ENCODE measurements around the gene RPL37A. TPM values are rescaled to one million over a fixed set of nuclear protein-coding genes. Genes with fewer than 3 reads are reported as not detected.

Gene RPL37A
- polyA plus RNA-seq, 10 donors, result 3,728 to 4,962 (median 4,180) TPM

DNA sequence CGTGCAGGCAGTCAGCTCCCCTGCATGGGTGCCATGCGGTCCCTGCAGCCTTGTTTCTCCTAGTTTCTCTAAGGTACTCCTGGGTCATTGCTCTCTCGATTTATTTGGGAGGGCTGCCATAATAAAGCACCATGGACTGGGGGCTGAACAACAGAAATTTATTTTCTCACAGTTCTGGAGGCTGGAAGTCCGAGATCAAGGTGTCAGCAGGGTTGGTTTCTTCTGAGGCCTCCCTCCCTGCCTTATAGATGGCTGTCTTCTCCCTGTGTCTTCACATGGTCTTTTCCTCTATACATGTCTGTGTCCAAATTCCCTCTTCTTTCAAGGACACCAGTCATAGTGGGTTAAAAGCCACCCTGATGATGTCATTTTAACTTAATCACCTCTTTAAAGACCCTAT lies 40.5 kb downstream of the RPL37A start:
- no peak for DNase-seq

GRCh38 chr2:216539791-216540241 lies 41.2 kb downstream of the RPL37A start:
- no peak for DNase-seq

- no peak for DNase-seq
Observed at GRCh38 chr2:216540920-216541319, 42.3 kb downstream of the RPL37A start.

- DNase-seq, result no peak
Observed at GRCh38 chr2:216541505-216541904, 42.9 kb downstream of the RPL37A start.

DNA sequence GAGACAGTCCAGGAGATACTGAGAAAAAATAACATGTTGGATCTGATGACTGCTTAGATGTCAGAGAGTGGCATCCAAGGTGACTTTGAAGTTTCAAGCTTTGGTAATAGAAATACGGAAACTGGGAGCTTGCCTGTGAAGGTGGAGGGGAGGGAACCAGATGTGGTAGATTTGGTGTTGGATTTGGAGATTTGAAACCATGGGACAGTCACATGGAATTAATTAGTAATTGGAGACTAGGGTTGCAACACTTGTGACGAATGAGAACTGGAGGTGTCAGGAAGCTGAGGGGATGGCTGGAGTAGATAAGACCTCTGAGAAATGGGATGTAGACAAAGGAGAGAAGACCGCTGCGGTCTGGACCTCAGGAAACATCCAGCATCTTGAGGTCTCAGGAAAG lies 46.7 kb downstream of the RPL37A start:
- DNase-seq, result no peak

DNA sequence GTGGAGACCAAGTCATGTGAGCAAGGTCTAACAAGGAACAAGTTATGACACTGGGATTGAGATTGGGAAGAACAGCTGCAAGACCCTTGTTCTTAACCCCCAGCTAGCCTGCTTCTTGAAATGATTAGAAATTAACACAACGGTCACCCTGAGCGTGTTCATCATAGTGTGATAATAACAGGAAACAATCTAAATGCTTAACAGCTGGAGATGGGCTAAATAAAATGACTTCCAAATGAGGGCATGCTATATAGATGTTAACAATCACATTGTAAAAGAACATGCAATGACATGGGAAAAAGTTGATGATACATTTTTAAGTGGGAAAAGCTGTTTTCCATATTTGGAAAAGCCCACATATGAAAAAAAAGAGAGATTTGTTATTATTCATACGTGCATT lies 47.6 kb downstream of the RPL37A start:
- DNase-seq, result peak in 1 of 3 donors; percentile 49

DNA sequence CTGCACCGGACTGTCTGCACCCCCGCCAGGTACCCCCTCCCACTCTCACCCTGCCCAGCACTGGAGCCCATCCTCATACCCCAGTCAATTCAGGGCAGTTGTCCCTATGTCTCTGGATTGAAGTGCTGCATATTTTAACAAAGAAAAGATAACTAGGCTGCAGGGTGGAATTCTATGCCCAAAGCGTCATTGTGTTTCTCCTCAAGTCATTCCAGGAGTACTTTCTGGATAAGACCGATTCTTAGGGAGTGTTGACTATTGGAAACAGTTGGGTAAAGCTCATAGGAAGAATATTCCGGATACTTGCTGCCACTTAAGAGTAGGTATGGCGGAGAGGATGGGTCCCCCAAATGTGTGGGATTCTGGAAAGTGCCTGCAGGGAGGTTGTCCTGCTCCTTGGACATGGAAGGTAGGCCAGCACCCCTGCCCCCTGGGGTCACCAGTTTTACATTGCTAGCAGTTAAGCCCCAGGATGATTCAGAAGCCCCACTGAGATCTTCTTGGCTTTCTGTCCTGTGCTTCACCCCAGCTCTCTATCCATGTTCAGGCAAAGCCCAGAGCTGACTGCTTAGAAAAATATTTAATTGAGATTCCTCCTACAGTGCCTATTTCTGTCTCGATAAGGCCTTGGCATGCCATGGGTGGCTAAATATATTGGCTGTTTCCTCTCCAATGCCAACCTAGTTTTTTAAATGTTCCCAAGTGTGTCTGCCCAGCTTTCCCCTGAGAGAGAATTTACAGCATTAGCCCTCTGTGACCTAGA lies 48.2 kb downstream of the RPL37A start:
- DNase-seq, result no peak

DNA sequence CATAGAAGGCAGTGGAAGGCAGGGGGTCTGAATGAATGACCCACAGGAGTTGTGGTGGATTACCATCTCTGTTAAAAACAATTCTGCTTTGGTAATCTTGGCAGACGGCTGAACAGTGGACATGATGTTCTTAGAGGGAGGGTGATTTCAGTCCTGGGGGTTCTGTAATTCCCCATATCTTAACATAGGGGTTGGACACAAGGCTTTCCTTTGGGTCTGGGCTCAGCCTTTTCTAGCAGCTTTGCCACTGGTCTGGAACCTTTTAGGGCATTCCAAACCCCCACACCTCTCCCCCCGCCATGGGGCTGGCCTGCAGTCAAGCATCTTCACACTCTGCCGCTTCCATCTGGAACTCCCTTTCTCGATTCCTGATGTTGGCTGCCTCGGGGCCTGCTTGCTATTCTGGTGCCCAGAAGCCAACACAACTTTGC lies 50.3 kb downstream of the RPL37A start:
- DNase-seq, result no peak

GRCh38 chr2:216549926-216550690 lies 51.5 kb downstream of the RPL37A start:
- no peak for DNase-seq

DNA sequence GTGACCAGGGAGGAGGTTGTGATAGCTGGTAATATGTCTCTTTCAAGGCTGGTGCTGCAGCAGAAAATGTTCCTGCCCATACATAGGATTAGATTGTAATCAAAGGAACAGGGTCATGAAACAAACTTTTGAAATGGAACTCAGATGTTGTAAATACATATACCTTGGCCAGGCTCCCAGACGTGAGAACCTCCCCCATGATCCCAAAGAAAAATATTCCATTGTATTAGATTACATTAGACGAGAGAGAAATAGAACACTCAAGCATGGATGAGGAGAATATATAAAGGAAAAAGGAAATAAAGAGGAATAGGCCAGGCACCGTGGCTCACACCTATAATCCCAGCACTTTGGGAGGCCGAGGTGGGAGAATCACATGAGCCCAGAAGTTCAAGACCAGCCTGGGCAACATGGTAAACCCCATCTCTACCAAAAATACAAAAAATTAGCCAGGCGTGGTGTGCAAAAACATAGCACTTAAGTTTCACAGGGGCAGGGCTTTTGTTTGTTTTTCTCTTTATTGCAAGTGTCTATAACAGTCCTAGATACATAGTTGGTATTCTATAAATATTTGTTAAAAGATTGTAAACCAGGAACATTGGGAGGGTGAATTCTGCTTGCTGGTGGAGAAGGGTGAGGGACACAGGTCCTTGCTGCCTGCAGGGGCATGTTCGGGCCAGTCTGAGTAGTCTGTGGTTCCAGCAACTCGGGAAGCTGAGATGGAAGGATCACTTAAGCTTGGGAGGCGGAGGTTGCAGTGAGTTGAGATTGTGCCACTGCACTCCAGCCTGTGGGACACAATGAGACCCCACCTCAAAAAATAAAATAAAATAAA lies 52.8 kb downstream of the RPL37A start:
- peak; percentile 42 to 77 (median 61) for DNase-seq

GRCh38 chr2:216553093-216553478 lies 54.4 kb downstream of the RPL37A start:
- no peak for DNase-seq

Other genes starting within 250 kb of the RPL37A start
- gene MARCHF4, start 126.4 kb upstream of the RPL37A start, polyA plus RNA-seq (ENCODE audit: insufficient read length in 10 of 10), result under 1 TPM in 5 of 10 donors, not detected in 5; 0.04 to 0.12 (median 0.07) TPM
- 10 to 100 TPM; 17.4 to 24.0 (median 21.1) TPM for gene SMARCAL1, start 86.4 kb upstream of the RPL37A start, polyA plus RNA-seq (ENCODE audit: insufficient read length in 10 of 10)
- 100 to 1,000 TPM; 105 to 263 (median 161) TPM for gene IGFBP2, start 134.6 kb downstream of the RPL37A start, polyA plus RNA-seq (ENCODE audit: insufficient read length in 10 of 10)
- gene IGFBP5, start 196.7 kb downstream of the RPL37A start, polyA plus RNA-seq (ENCODE audit: insufficient read length in 10 of 10), result 100 to 1,000 TPM; 360 to 578 (median 472) TPM

All from muscle of back (tissue), 11 donors.